Measurements from ENCODE around the gene COL4A2. TPM values are rescaled to one million over a fixed set of nuclear protein-coding genes. Genes with fewer than 3 reads are reported as not detected.

COL4A2 gene
- polyA plus RNA-seq, 1 donor (not counting 4 experiments of a cell fraction or from before 2014, with no cell fraction given): 30.7 TPM

GRCh38 chr13:110333837-110334236 lies 26.8 kb downstream of the COL4A2 start:
- Histone ChIP-seq H3K9ac (ENCODE audit: control insufficient read depth, extremely low read depth, insufficient read depth, low read length) (no peak overlapping the region), H3K27me3 (ENCODE audit: control insufficient read depth, extremely low read depth, insufficient read depth, low read length) (no peaks in the 10 kb centered on the region), H3K4me3 (ENCODE audit: control insufficient read depth in 2 of 3, extremely low read depth in 1 of 3, insufficient read depth in 2 of 3, low read depth in 1 of 3, low read length in 3 of 3) (no peak overlapping the region), H3K4me1 (ENCODE audit: control insufficient read depth, extremely low read depth, insufficient read depth, low read length) (peaks cover 20% of the 10 kb centered on the region), H3K36me3 (ENCODE audit: control insufficient read depth in 2 of 2, extremely low read depth in 1 of 2, insufficient read depth in 2 of 2, low read length in 2 of 2) (peaks cover 0 to 7% of the 10 kb centered on the region in 2 experiments), H2AFZ (ENCODE audit: control insufficient read depth, low read length) (no peak overlapping the region), H3K9me1 (ENCODE audit: control insufficient read depth, extremely low read depth, insufficient read depth, low read length) (no peaks in the 10 kb centered on the region), H3K4me2 (ENCODE audit: control insufficient read depth, extremely low read depth, insufficient read depth, low read depth, low read length) (peak overlapping the region; percentile 31), H4K20me1 (ENCODE audit: control insufficient read depth, extremely low read depth, insufficient read depth, low read length) (no peaks in the 10 kb centered on the region), H3K27ac (ENCODE audit: control insufficient read depth, insufficient read depth, low read length) (peak overlapping the region; percentile 29), H3K79me2 (ENCODE audit: control insufficient read depth, insufficient read depth, low read length) (peaks cover 58% of the 10 kb centered on the region), H3K9me3 (ENCODE audit: control insufficient read depth, low read depth, low read length) (no peaks in the 10 kb centered on the region)
- FAIRE-seq (no peak), DNase-seq (ENCODE audit: low read depth, low spot score) (no peak)
- no peak for TF ChIP-seq EZH2 (IDR thresholded peaks at IDR 0.05; ENCODE audit: low read length)
- TF ChIP-seq, protein P1, sequence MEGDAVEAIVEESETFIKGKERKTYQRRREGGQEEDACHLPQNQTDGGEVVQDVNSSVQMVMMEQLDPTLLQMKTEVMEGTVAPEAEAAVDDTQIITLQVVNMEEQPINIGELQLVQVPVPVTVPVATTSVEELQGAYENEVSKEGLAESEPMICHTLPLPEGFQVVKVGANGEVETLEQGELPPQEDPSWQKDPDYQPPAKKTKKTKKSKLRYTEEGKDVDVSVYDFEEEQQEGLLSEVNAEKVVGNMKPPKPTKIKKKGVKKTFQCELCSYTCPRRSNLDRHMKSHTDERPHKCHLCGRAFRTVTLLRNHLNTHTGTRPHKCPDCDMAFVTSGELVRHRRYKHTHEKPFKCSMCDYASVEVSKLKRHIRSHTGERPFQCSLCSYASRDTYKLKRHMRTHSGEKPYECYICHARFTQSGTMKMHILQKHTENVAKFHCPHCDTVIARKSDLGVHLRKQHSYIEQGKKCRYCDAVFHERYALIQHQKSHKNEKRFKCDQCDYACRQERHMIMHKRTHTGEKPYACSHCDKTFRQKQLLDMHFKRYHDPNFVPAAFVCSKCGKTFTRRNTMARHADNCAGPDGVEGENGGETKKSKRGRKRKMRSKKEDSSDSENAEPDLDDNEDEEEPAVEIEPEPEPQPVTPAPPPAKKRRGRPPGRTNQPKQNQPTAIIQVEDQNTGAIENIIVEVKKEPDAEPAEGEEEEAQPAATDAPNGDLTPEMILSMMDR (optimal IDR thresholded peaks at IDR 0.05 in 1 of 3, IDR thresholded peaks at IDR 0.05 in 1 of 3, conservative IDR thresholded peaks at IDR 0.05 in 1 of 3; ENCODE audit: extremely low read depth in 1 of 3, insufficient read depth in 2 of 3, low read length in 3 of 3): no peak
- dilution Hi-C loops (cut with MboI; ENCODE audit: extremely low pct_ligation_motif_present, low sequenced_read_pairs): no loop called here

GRCh38 chr13:110334256-110334655 lies 27.2 kb downstream of the COL4A2 start:
- dilution Hi-C loops (cut with MboI; ENCODE audit: extremely low pct_ligation_motif_present, low sequenced_read_pairs): no loop called here
- peaks cover 20% of the 10 kb centered on the region for H3K4me1 ChIP-seq (ENCODE audit: control insufficient read depth, extremely low read depth, insufficient read depth, low read length)
- H3K79me2 ChIP-seq (ENCODE audit: control insufficient read depth, insufficient read depth, low read length): peaks cover 55% of the 10 kb centered on the region
- peak overlapping the region; percentile 29 for H3K27ac ChIP-seq (ENCODE audit: control insufficient read depth, insufficient read depth, low read length)
- H3K9me3 ChIP-seq (ENCODE audit: control insufficient read depth, low read depth, low read length): no peaks in the 10 kb centered on the region
- no peak overlapping the region for H3K4me3 ChIP-seq (ENCODE audit: control insufficient read depth in 2 of 3, extremely low read depth in 1 of 3, insufficient read depth in 2 of 3, low read depth in 1 of 3, low read length in 3 of 3)
- H3K4me2 ChIP-seq (ENCODE audit: control insufficient read depth, extremely low read depth, insufficient read depth, low read depth, low read length): peak overlapping the region; percentile 31
- H3K9me1 ChIP-seq (ENCODE audit: control insufficient read depth, extremely low read depth, insufficient read depth, low read length): no peaks in the 10 kb centered on the region
- H3K9ac ChIP-seq (ENCODE audit: control insufficient read depth, extremely low read depth, insufficient read depth, low read length): no peak overlapping the region
- TF ChIP-seq EZH2 (IDR thresholded peaks at IDR 0.05; ENCODE audit: low read length): no peak
- TF ChIP-seq, protein P1 (optimal IDR thresholded peaks at IDR 0.05 in 1 of 3, IDR thresholded peaks at IDR 0.05 in 1 of 3, conservative IDR thresholded peaks at IDR 0.05 in 1 of 3; ENCODE audit: extremely low read depth in 1 of 3, insufficient read depth in 2 of 3, low read length in 3 of 3): no peak
- FAIRE-seq: peak; percentile 88
- H2AFZ ChIP-seq (ENCODE audit: control insufficient read depth, low read length): no peak overlapping the region
- H3K27me3 ChIP-seq (ENCODE audit: control insufficient read depth, extremely low read depth, insufficient read depth, low read length): no peaks in the 10 kb centered on the region
- DNase-seq (ENCODE audit: low read depth, low spot score): no peak
- H4K20me1 ChIP-seq (ENCODE audit: control insufficient read depth, extremely low read depth, insufficient read depth, low read length): no peaks in the 10 kb centered on the region
- H3K36me3 ChIP-seq (ENCODE audit: control insufficient read depth in 2 of 2, extremely low read depth in 1 of 2, insufficient read depth in 2 of 2, low read length in 2 of 2): peaks cover 0 to 7% of the 10 kb centered on the region in 2 experiments

Data from keratinocyte (primary cell).